Inflammatory macrophage (primary cell): ENCODE data around the gene NOC3L.

Experiments used
- DNase-seq, 2 donors: peaks; one replicate each; pipeline ENCODE4 v3.0.0-alpha.2; 2020 to 2022

NOC3L gene

GRCh38 chr10:94294168-94294567, 68.6 kb downstream of the NOC3L start:
- DNase-seq, result no peak

GRCh38 chr10:94293354-94293753, 69.4 kb downstream of the NOC3L start:
- DNase-seq, result no peak

- no peak for DNase-seq
Observed at GRCh38 chr10:94292434-94293090, 70.2 kb downstream of the NOC3L start.

GRCh38 chr10:94288361-94289101, 74.2 kb downstream of the NOC3L start:
- no peak for DNase-seq

GRCh38 chr10:94287336-94287735, 75.4 kb downstream of the NOC3L start:
- no peak for DNase-seq

- DNase-seq, result no peak
Observed at GRCh38 chr10:94286901-94287300, 75.8 kb downstream of the NOC3L start.

GRCh38 chr10:94285271-94285670, 77.5 kb downstream of the NOC3L start:
- no peak for DNase-seq
